COLO829 (cell line): Measurements from ENCODE around the gene PLXNA4.
A peak's percentile ranks its signal among the peaks of the same experiment; 100 is the strongest.

Experiments used
- DNase-seq: peaks from one replicate; pipeline ENCODE4 v3.0.0; 2012; ENCODE audit warnings: low spot score

The PLXNA4 gene

GRCh38 chr7:132469264-132469663, 107.0 kb downstream of the PLXNA4 start:
- no peak for DNase-seq

GRCh38 chr7:132466367-132466766, 109.9 kb downstream of the PLXNA4 start:
- DNase-seq, result no peak

GRCh38 chr7:132465516-132465915, 110.8 kb downstream of the PLXNA4 start:
- no peak for DNase-seq

GRCh38 chr7:132464740-132465139, 111.5 kb downstream of the PLXNA4 start:
- no peak for DNase-seq

GRCh38 chr7:132463922-132464321, 112.3 kb downstream of the PLXNA4 start:
- DNase-seq, result no peak

- no peak for DNase-seq
These were observed 113.8 kb downstream of the PLXNA4 start for GRCh38 chr7:132462478-132462877.

GRCh38 chr7:132461032-132461592, 115.2 kb downstream of the PLXNA4 start:
- DNase-seq, result no peak

GRCh38 chr7:132458729-132459128, 117.5 kb downstream of the PLXNA4 start:
- DNase-seq, result no peak

GRCh38 chr7:132457658-132458057, 118.6 kb downstream of the PLXNA4 start:
- no peak for DNase-seq

- DNase-seq, result no peak
These were observed 119.9 kb downstream of the PLXNA4 start for GRCh38 chr7:132456418-132456817.

- no peak for DNase-seq
These were observed 120.9 kb downstream of the PLXNA4 start for GRCh38 chr7:132455378-132455777.

- DNase-seq, result no peak
These were observed 122.4 kb downstream of the PLXNA4 start for GRCh38 chr7:132453826-132454225.

GRCh38 chr7:132451161-132451560, 125.1 kb downstream of the PLXNA4 start:
- no peak for DNase-seq

GRCh38 chr7:132450696-132451095, 125.6 kb downstream of the PLXNA4 start:
- no peak for DNase-seq

GRCh38 chr7:132450188-132450587, 126.1 kb downstream of the PLXNA4 start:
- no peak for DNase-seq

- DNase-seq, result no peak
These were observed 129.5 kb downstream of the PLXNA4 start for GRCh38 chr7:132446666-132447278.

- DNase-seq, result no peak
These were observed 130.0 kb downstream of the PLXNA4 start for GRCh38 chr7:132446260-132446659.

- DNase-seq, result no peak
These were observed 132.3 kb downstream of the PLXNA4 start for GRCh38 chr7:132443761-132444520.

GRCh38 chr7:132441935-132442334, 134.3 kb downstream of the PLXNA4 start:
- no peak for DNase-seq

GRCh38 chr7:132440151-132440550, 136.1 kb downstream of the PLXNA4 start:
- DNase-seq, result no peak

GRCh38 chr7:132438926-132439325, 137.3 kb downstream of the PLXNA4 start:
- no peak for DNase-seq

- DNase-seq, result peak; percentile 43
These were observed 138.5 kb downstream of the PLXNA4 start for GRCh38 chr7:132437730-132438129.

GRCh38 chr7:132436121-132436520, 140.1 kb downstream of the PLXNA4 start:
- no peak for DNase-seq
